ENCODE measurements around the gene E2F4.

GRCh38 chr16:67144943-67145342, 47.0 kb upstream of the E2F4 start:
- no peak for TF ChIP-seq CTCF (IDR thresholded peaks at IDR 0.05)
- TF ChIP-seq ZFX (IDR thresholded peaks at IDR 0.05; ENCODE audit: borderline replicate concordance) = no peak
